Measurements from ENCODE around the gene SSU72.

Gene SSU72

DNA sequence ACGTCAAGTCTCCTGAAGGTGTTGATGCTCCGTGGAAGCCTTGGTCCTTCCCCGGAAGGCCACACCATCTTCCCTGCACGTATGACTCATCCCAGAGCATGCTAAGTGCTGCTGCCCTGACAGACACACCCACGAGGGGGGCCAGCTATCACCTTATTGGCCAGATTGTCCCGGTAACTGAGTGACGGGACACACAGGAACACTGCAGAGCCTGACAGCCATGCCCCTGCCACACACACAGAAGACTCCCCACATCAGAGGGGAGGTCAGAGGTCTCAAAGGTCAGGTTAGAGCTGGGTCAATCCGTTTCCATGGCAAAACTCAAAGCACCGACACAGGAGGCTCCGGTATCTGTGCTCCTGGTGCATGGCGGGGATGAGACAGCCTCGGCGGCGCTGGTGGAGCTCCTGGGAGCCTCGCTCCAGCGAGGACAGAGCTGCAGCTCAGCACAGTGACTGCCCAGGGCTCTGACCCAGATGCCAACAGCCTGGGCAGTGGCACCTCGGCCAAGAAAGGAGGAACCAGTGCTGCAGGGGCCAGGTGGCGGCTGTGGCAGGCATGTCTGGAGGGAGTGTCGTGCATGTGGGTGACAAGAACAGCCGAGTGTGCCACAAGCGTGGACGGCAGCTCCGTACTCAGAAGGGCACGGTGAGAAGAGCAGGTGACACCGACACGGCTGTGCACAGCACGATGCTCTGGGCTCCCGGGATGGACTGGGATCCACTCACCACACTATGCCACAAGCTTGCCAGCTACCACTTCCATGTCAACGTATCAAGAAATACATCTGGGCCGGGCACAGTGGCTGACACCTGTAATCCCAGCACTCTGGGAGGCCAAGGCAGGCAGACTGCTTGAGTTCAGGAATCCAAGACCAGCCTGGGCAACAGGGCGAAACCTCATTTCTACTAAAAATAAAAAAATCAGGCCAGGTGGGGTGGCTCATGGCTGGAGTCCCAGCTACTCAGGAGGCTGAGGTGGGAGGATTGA lies 19.4 kb downstream of the SSU72 start:
- no peaks in the 10 kb centered on the region for H3K4me1 ChIP-seq (ENCODE audit: insufficient read depth, low read length, poor library complexity, severe bottlenecking)
- H3K9me2 ChIP-seq (replicated peaks; ENCODE audit: low read depth, low read length), result no peaks in the 10 kb centered on the region
- H2AFZ ChIP-seq (ENCODE audit: low read length), result no peak overlapping the region
- H3K36me3 ChIP-seq (ENCODE audit: insufficient read depth, low read length), result 0 out of 2 replicates have a peak, but pooled peaks cover 2% of the 10 kb centered on the region
- H3F3A ChIP-seq (ENCODE audit: low read depth), result no peaks in the 10 kb centered on the region
- no peak overlapping the region for H3K4me3 ChIP-seq (ENCODE audit: low read length, poor library complexity, severe bottlenecking)
- H3K79me2 ChIP-seq (ENCODE audit: insufficient read depth, low read length), result no peaks in the 10 kb centered on the region
- H3K9me3 ChIP-seq (ENCODE audit: insufficient read depth, low read depth, low read length), result no peaks in the 10 kb centered on the region
- H4K20me1 ChIP-seq (ENCODE audit: insufficient read depth, low read length, poor library complexity, severe bottlenecking), result no peaks in the 10 kb centered on the region
- TF ChIP-seq EZH2phosphoT487 (IDR thresholded peaks at IDR 0.05; ENCODE audit: borderline replicate concordance), result no peak
- no peaks in the 10 kb centered on the region for H3K27me3 ChIP-seq (ENCODE audit: insufficient read depth, low read length, poor library complexity, severe bottlenecking)
- H3K4me2 ChIP-seq (ENCODE audit: low read depth, low read length, poor library complexity, severe bottlenecking), result no peak overlapping the region
- no peak overlapping the region for H3K9ac ChIP-seq (ENCODE audit: low read depth, low read length, poor library complexity, severe bottlenecking)

DNA sequence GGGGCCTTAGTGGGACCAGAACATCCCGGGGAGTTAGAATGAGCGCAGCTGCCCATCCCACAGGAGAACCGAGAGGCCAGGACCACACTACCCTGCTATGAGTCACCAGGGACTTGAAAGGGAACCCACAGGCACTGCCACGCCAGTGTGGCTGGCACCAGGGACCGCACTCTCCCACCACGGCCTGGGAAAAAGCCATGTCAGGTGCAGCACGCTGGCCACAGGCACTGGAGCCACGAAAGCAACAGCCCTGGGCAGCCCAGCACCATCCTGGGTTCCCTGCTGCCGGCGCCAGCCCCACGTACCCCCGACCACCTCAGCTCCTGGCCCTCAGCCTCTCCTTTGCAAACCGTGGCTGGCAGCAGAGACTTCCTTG lies 20.1 kb downstream of the SSU72 start:
- Histone ChIP-seq H3K9ac (ENCODE audit: low read depth, low read length, poor library complexity, severe bottlenecking) (no peak overlapping the region), H2AFZ (ENCODE audit: low read length) (no peak overlapping the region), H3K4me3 (ENCODE audit: low read length, poor library complexity, severe bottlenecking) (no peak overlapping the region), H3K9me2 (replicated peaks; ENCODE audit: low read depth, low read length) (no peaks in the 10 kb centered on the region), H4K20me1 (ENCODE audit: insufficient read depth, low read length, poor library complexity, severe bottlenecking) (no peaks in the 10 kb centered on the region), H3K9me3 (ENCODE audit: insufficient read depth, low read depth, low read length) (no peaks in the 10 kb centered on the region), H3K36me3 (ENCODE audit: insufficient read depth, low read length) (no peaks in the 10 kb centered on the region), H3K4me1 (ENCODE audit: insufficient read depth, low read length, poor library complexity, severe bottlenecking) (no peaks in the 10 kb centered on the region), H3K4me2 (ENCODE audit: low read depth, low read length, poor library complexity, severe bottlenecking) (no peak overlapping the region), H3F3A (ENCODE audit: low read depth) (no peaks in the 10 kb centered on the region), H3K79me2 (ENCODE audit: insufficient read depth, low read length) (no peaks in the 10 kb centered on the region), H3K27me3 (ENCODE audit: insufficient read depth, low read length, poor library complexity, severe bottlenecking) (no peaks in the 10 kb centered on the region)
- TF ChIP-seq EZH2phosphoT487 (IDR thresholded peaks at IDR 0.05; ENCODE audit: borderline replicate concordance), result no peak
- TF ChIP-seq, protein P1, sequence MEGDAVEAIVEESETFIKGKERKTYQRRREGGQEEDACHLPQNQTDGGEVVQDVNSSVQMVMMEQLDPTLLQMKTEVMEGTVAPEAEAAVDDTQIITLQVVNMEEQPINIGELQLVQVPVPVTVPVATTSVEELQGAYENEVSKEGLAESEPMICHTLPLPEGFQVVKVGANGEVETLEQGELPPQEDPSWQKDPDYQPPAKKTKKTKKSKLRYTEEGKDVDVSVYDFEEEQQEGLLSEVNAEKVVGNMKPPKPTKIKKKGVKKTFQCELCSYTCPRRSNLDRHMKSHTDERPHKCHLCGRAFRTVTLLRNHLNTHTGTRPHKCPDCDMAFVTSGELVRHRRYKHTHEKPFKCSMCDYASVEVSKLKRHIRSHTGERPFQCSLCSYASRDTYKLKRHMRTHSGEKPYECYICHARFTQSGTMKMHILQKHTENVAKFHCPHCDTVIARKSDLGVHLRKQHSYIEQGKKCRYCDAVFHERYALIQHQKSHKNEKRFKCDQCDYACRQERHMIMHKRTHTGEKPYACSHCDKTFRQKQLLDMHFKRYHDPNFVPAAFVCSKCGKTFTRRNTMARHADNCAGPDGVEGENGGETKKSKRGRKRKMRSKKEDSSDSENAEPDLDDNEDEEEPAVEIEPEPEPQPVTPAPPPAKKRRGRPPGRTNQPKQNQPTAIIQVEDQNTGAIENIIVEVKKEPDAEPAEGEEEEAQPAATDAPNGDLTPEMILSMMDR (conservative IDR thresholded peaks at IDR 0.05; ENCODE audit: low read length), result no peak

GRCh38 chr1:1553821-1554494 lies 20.7 kb downstream of the SSU72 start:
- Histone ChIP-seq H3K4me2 (ENCODE audit: low read depth, low read length, poor library complexity, severe bottlenecking) (no peak overlapping the region), H4K20me1 (ENCODE audit: insufficient read depth, low read length, poor library complexity, severe bottlenecking) (no peaks in the 10 kb centered on the region), H3K9ac (ENCODE audit: low read depth, low read length, poor library complexity, severe bottlenecking) (no peak overlapping the region), H3K27me3 (ENCODE audit: insufficient read depth, low read length, poor library complexity, severe bottlenecking) (no peaks in the 10 kb centered on the region), H2AFZ (ENCODE audit: low read length) (no peak overlapping the region), H3F3A (ENCODE audit: low read depth) (no peaks in the 10 kb centered on the region), H3K9me2 (replicated peaks; ENCODE audit: low read depth, low read length) (no peaks in the 10 kb centered on the region), H3K4me1 (ENCODE audit: insufficient read depth, low read length, poor library complexity, severe bottlenecking) (no peaks in the 10 kb centered on the region), H3K9me3 (ENCODE audit: insufficient read depth, low read depth, low read length) (no peaks in the 10 kb centered on the region), H3K36me3 (ENCODE audit: insufficient read depth, low read length) (no peaks in the 10 kb centered on the region), H3K79me2 (ENCODE audit: insufficient read depth, low read length) (no peaks in the 10 kb centered on the region), H3K4me3 (ENCODE audit: low read length, poor library complexity, severe bottlenecking) (no peak overlapping the region)
- no peak for TF ChIP-seq EZH2phosphoT487 (IDR thresholded peaks at IDR 0.05; ENCODE audit: borderline replicate concordance)
- TF ChIP-seq, protein P1 (conservative IDR thresholded peaks at IDR 0.05; ENCODE audit: low read length), result no peak

Data from Loucy (cell line).